Natural killer cell (primary cell): ENCODE results near the gene TLX1. TPM values are rescaled to one million over a fixed set of nuclear protein-coding genes. Genes with fewer than 3 reads are reported as not detected.

ENCODE experiments used
- ATAC-seq, 3 donors: fragments of 150-1000 bp in 2 of 3; fragments of 200-7000 bp in 1 of 3; cut with Tn5 transposase; 1 replicate in 1 of 3; 2 replicates in 2 of 3; pipeline ENCODE4 v1.10.0; 2021; ENCODE audit warnings: mild to moderate bottlenecking in 2 of 3, moderate library complexity in 2 of 3
- DNase-seq, 2 donors: peaks; one replicate each; pipeline versions ENCODE4 v3.0.0 to v3.0.0-alpha.2; 2013 to 2021; ENCODE audit warnings: mixed read lengths in 1 of 2
- H3K27ac ChIP-seq: one replicate; pipeline ENCODE4 v1.5.1; 2013; ENCODE audit warnings: mild to moderate bottlenecking, low read length
- H3K27me3 ChIP-seq: one replicate; pipeline ENCODE4 v1.6.1; 2013; ENCODE audit warnings: low read length; ENCODE audit not compliant: control insufficient read depth, insufficient read depth
- H3K36me3 ChIP-seq: one replicate; pipeline ENCODE4 v1.6.1; 2013; ENCODE audit warnings: low read length; ENCODE audit not compliant: control insufficient read depth, insufficient read depth
- H3K4me1 ChIP-seq: one replicate; pipeline ENCODE4 v1.6.1; 2013; ENCODE audit warnings: low read length; ENCODE audit not compliant: control insufficient read depth, insufficient read depth
- H3K4me3 ChIP-seq: one replicate; pipeline ENCODE4 v1.5.1; 2013; ENCODE audit warnings: low read length
- H3K9me3 ChIP-seq: one replicate; pipeline ENCODE4 v1.6.1; 2013; ENCODE audit warnings: low read length; ENCODE audit not compliant: control insufficient read depth, insufficient read depth
- H3K27ac Mint-ChIP-seq, 2 donors: one replicate each; pipeline ENCODE4 v1.8.0; 2022; ENCODE audit warnings: mild to moderate bottlenecking in 2 of 2, mixed read lengths in 2 of 2, moderate library complexity in 1 of 2
- H3K27me3 Mint-ChIP-seq, 2 donors: one replicate each; pipeline ENCODE4 v1.8.0; 2022; ENCODE audit warnings: low read depth in 2 of 2, mixed read lengths in 2 of 2
- H3K36me3 Mint-ChIP-seq: one replicate; pipeline ENCODE4 v1.8.0; 2022; ENCODE audit warnings: mixed read lengths
- H3K4me1 Mint-ChIP-seq, 2 donors: one replicate each; pipeline ENCODE4 v1.8.0; 2022; ENCODE audit warnings: mixed read lengths in 2 of 2
- H3K4me3 Mint-ChIP-seq: one replicate; pipeline ENCODE4 v1.8.0; 2022; ENCODE audit warnings: mild to moderate bottlenecking, moderate library complexity, mixed read lengths
- H3K9me3 Mint-ChIP-seq, 2 donors: one replicate each; pipeline ENCODE4 v1.8.0; 2022; ENCODE audit warnings: mixed read lengths in 2 of 2
- WGBS: methylation state at CpG from one replicate; pipeline ENCODE4 v1.1.7; 2013; ENCODE audit warnings: missing lambda C conversion rate; ENCODE audit not compliant: insufficient coverage; 5-methylcytosine and 5-hydroxymethylcytosine counted together
- intact Hi-C: fragments of 100-400 bp; cut with micrococcal nuclease; formaldehyde crosslinking; loops from one replicate; pipeline ENCODE4 v1.14.2; 2022
- total RNA-seq, 4 donors: library from RNA; stranded (reverse); fragments of 120-200 nt in 1 of 4; gene quantifications; one replicate each; pipeline versions ENCODE4 v1.2.3 to v1.2.4, GENCODE V29; 2013 to 2022
- TF ChIP-seq, protein P1 (sequence below): fragments of 200-600 bp; IDR thresholded peaks from one replicate; pipeline ENCODE4 v1.8.0; 2022; ENCODE audit warnings: antibody characterized with exemption

TLX1 gene
- total RNA-seq, 3 donors from 2014 or later (not counting 1 experiment from before 2014, with no cell fraction given): not detected

DNA sequence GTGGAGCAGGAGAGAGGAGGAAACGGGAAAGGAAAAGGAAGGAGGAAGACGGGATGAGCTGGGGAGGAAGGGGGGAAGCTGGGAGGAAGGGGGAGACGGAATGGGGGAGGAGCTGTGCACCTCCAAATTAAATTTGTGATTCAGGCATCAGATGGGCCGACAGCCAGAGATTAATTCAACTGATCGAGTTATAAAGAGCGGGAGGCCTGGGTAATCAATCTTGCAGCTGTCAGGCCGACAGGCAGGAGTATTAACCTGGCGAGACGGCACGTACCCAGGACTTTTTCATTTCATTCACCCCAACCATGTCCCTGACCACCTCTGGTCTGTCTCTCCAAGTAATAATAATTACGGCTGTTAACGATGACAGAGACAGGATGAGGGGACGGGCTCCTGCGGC is 43.1 kb upstream of the TLX1 start:
- intact Hi-C loops: no loop called here
- no peaks in the 10 kb centered on the region for H3K9me3 Mint-ChIP-seq
- peaks cover 7% of the 10 kb centered on the region for H3K27me3 ChIP-seq
- WGBS: 23% methylated on average over 14 of the region's 14 CpGs
- H3K36me3 ChIP-seq: no peaks in the 10 kb centered on the region
- no peaks in the 10 kb centered on the region for H3K36me3 Mint-ChIP-seq
- H3K4me1 ChIP-seq: no peaks in the 10 kb centered on the region
- H3K4me3 ChIP-seq: no peak overlapping the region
- H3K27ac ChIP-seq: no peak overlapping the region
- no peak overlapping the region for H3K4me3 Mint-ChIP-seq
- DNase-seq (no peak), ATAC-seq (no peak)
- peaks cover 51 to 73% of the 10 kb centered on the region in 2 donors for H3K27me3 Mint-ChIP-seq
- no peaks in the 10 kb centered on the region for H3K4me1 Mint-ChIP-seq
- H3K27ac Mint-ChIP-seq: no peak overlapping the region
- no peaks in the 10 kb centered on the region for H3K9me3 ChIP-seq
- TF ChIP-seq, protein P1, sequence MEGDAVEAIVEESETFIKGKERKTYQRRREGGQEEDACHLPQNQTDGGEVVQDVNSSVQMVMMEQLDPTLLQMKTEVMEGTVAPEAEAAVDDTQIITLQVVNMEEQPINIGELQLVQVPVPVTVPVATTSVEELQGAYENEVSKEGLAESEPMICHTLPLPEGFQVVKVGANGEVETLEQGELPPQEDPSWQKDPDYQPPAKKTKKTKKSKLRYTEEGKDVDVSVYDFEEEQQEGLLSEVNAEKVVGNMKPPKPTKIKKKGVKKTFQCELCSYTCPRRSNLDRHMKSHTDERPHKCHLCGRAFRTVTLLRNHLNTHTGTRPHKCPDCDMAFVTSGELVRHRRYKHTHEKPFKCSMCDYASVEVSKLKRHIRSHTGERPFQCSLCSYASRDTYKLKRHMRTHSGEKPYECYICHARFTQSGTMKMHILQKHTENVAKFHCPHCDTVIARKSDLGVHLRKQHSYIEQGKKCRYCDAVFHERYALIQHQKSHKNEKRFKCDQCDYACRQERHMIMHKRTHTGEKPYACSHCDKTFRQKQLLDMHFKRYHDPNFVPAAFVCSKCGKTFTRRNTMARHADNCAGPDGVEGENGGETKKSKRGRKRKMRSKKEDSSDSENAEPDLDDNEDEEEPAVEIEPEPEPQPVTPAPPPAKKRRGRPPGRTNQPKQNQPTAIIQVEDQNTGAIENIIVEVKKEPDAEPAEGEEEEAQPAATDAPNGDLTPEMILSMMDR: no peak

GRCh38 chr10:101089520-101090299 is 41.4 kb upstream of the TLX1 start:
- H3K4me1 Mint-ChIP-seq: no peaks in the 10 kb centered on the region
- no peaks in the 10 kb centered on the region for H3K9me3 Mint-ChIP-seq
- no peaks in the 10 kb centered on the region for H3K36me3 ChIP-seq
- H3K27ac ChIP-seq: no peak overlapping the region
- no peaks in the 10 kb centered on the region for H3K9me3 ChIP-seq
- H3K36me3 Mint-ChIP-seq: no peaks in the 10 kb centered on the region
- no peak overlapping the region for H3K27ac Mint-ChIP-seq
- peaks cover 51 to 67% of the 10 kb centered on the region in 2 donors for H3K27me3 Mint-ChIP-seq
- no peak for ATAC-seq
- no peak overlapping the region for H3K4me3 Mint-ChIP-seq
- no peaks in the 10 kb centered on the region for H3K4me1 ChIP-seq
- H3K4me3 ChIP-seq: no peak overlapping the region
- DNase-seq: no peak
- intact Hi-C loops: no loop called here
- TF ChIP-seq, protein P1: no peak
- WGBS: 82% methylated on average over 11 of the region's 11 CpGs
- peaks cover 7% of the 10 kb centered on the region for H3K27me3 ChIP-seq

- Mint-ChIP-seq H3K27ac (no peak overlapping the region), H3K9me3 (no peaks in the 10 kb centered on the region), H3K4me3 (no peak overlapping the region), H3K27me3 (peaks cover 51 to 67% of the 10 kb centered on the region in 2 donors), H3K4me1 (peaks cover 0 to 2% of the 10 kb centered on the region in 2 donors), H3K36me3 (no peaks in the 10 kb centered on the region)
- Histone ChIP-seq H3K36me3 (no peaks in the 10 kb centered on the region), H3K27ac (no peak overlapping the region), H3K4me1 (no peaks in the 10 kb centered on the region), H3K4me3 (no peak overlapping the region), H3K9me3 (no peaks in the 10 kb centered on the region), H3K27me3 (peaks cover 7% of the 10 kb centered on the region)
- 90% methylated on average over 4 of the region's 5 CpGs for WGBS
- intact Hi-C loops: no loop called here
- ATAC-seq (no peak), DNase-seq (no peak)
- TF ChIP-seq, protein P1: no peak
Measured at GRCh38 chr10:101090597-101090996, 40.5 kb upstream of the TLX1 start.
